HAP-1 (cell line): Measurements from ENCODE around the gene ZNF268.
"Not testable (repeated sequence)": the region's sequence is repeated elsewhere in the genome, so short reads cannot be mapped to it uniquely, and the experiment has no call there.

Source experiments
- DNase-seq, 2 experiments: peaks; one replicate each; pipeline ENCODE4 v3.0.0-alpha.2; 2016 to 2020; ENCODE audit warnings: low spot score in 2 of 2
- H3K27me3 ChIP-seq: fragments of 250-450 bp; sonication (Bioruptor Pico); 2 replicates; pipeline ENCODE4 v1.5.1; 2020; ENCODE audit warnings: low read depth, mild to moderate bottlenecking, moderate library complexity
- H3K36me3 ChIP-seq: fragments of 250-450 bp; sonication (Bioruptor Pico); replicated peaks from 2 replicates; pipeline ENCODE4 v1.5.1; 2020; ENCODE audit warnings: mild to moderate bottlenecking
- H3K4me1 ChIP-seq: fragments of 250-450 bp; sonication (Bioruptor Pico); 2 replicates; pipeline ENCODE4 v1.5.1; 2020; ENCODE audit warnings: mild to moderate bottlenecking
- H3K4me3 ChIP-seq: fragments of 250-450 bp; sonication (Bioruptor Pico); 2 replicates; pipeline ENCODE4 v1.5.1; 2020; ENCODE audit warnings: mild to moderate bottlenecking, moderate library complexity
- H3K9me3 ChIP-seq: fragments of 250-450 bp; sonication (Bioruptor Pico); 2 replicates; pipeline ENCODE4 v1.5.1; 2020; ENCODE audit warnings: mild to moderate bottlenecking, moderate library complexity
- in situ Hi-C: fragments of 300-500 bp; cut with MboI; formaldehyde crosslinking; loops from 3 replicates; pipeline ENCODE4 v1.14.3; 2020; ENCODE audit warnings: low sequenced_read_pairs, inconsistent platforms, mixed read lengths

Gene ZNF268

GRCh38 chr12:133235401-133236112 is 54.3 kb downstream of the ZNF268 start, which contains the start of gene ANHX:
Gene ANHX (minus strand): TSS chr12:133235877. CDS start chr12:133234356, 1,521 bp downstream.
- H3K27me3 ChIP-seq, result no peaks in the 10 kb centered on the region
- no peaks in the 10 kb centered on the region for H3K9me3 ChIP-seq
- DNase-seq, result no peak
- no peaks in the 10 kb centered on the region for H3K4me1 ChIP-seq
- in situ Hi-C loops, result no loop called here
- no peaks in the 10 kb centered on the region for H3K36me3 ChIP-seq
- no peak within 1 kb of the TSS for H3K4me3 ChIP-seq

- H3K4me3 ChIP-seq, result no peak overlapping the region
- in situ Hi-C loops, result no loop called here
- no peaks in the 10 kb centered on the region for H3K27me3 ChIP-seq
- no peaks in the 10 kb centered on the region for H3K4me1 ChIP-seq
- no peaks in the 10 kb centered on the region for H3K36me3 ChIP-seq
- no peak for DNase-seq
- H3K9me3 ChIP-seq, result no peaks in the 10 kb centered on the region
Measured at GRCh38 chr12:133236144-133236543, 54.8 kb downstream of the ZNF268 start.

- no peaks in the 10 kb centered on the region for H3K27me3 ChIP-seq
- no peak for DNase-seq
- H3K9me3 ChIP-seq, result no peaks in the 10 kb centered on the region
- no peaks in the 10 kb centered on the region for H3K36me3 ChIP-seq
- in situ Hi-C loops, result no loop called here
- H3K4me1 ChIP-seq, result no peaks in the 10 kb centered on the region
- no peak overlapping the region for H3K4me3 ChIP-seq
Measured at GRCh38 chr12:133236556-133236955, 55.3 kb downstream of the ZNF268 start.

GRCh38 chr12:133251732-133252131 is 70.4 kb downstream of the ZNF268 start:
- H3K36me3 ChIP-seq, result no peaks in the 10 kb centered on the region
- no peak for DNase-seq
- in situ Hi-C loops, result no loop called here
- H3K9me3 ChIP-seq, result no peaks in the 10 kb centered on the region
- no peaks in the 10 kb centered on the region for H3K4me1 ChIP-seq
- no peaks in the 10 kb centered on the region for H3K27me3 ChIP-seq
- H3K4me3 ChIP-seq, result no peak overlapping the region

GRCh38 chr12:133255833-133256232 is 74.5 kb downstream of the ZNF268 start:
- H3K36me3 ChIP-seq, H3K9me3 ChIP-seq, DNase-seq, in situ Hi-C loops, H3K4me3 ChIP-seq, H3K4me1 ChIP-seq, H3K27me3 ChIP-seq: not testable (repeated sequence)

GRCh38 chr12:133256321-133256720 is 75.0 kb downstream of the ZNF268 start:
- H3K36me3 ChIP-seq, result no peaks in the 10 kb centered on the region
- in situ Hi-C loops, result no loop called here
- H3K27me3 ChIP-seq, result no peaks in the 10 kb centered on the region
- no peak for DNase-seq
- no peaks in the 10 kb centered on the region for H3K9me3 ChIP-seq
- no peaks in the 10 kb centered on the region for H3K4me1 ChIP-seq
- H3K4me3 ChIP-seq, result no peak overlapping the region

GRCh38 chr12:133264173-133264572 is 82.9 kb downstream of the ZNF268 start:
- Histone ChIP-seq H3K9me3 (no peaks in the 10 kb centered on the region), H3K4me1 (no peaks in the 10 kb centered on the region), H3K27me3 (no peaks in the 10 kb centered on the region), H3K36me3 (no peaks in the 10 kb centered on the region), H3K4me3 (no peak overlapping the region)
- DNase-seq, result no peak
- in situ Hi-C loops, result no loop called here
